Amniotic epithelial cell (primary cell): ENCODE measurements around the gene PAQR4.

Experiments used
- DNase-seq: peaks from one replicate; pipeline ENCODE4 v3.0.0-alpha.2; 2010; ENCODE audit warnings: low read depth

PAQR4 gene

GRCh38 chr16:2981177-2981898 is 12.2 kb downstream of the PAQR4 start:
- DNase-seq: peak; percentile 47

- DNase-seq: no peak
Observed at GRCh38 chr16:2981899-2982250, 12.7 kb downstream of the PAQR4 start.

GRCh38 chr16:2982402-2982801 is 13.3 kb downstream of the PAQR4 start:
- DNase-seq: no peak

GRCh38 chr16:2983706-2984136 is 14.6 kb downstream of the PAQR4 start:
- peak; percentile 62 for DNase-seq

- no peak for DNase-seq
Observed at GRCh38 chr16:2985462-2985861, 16.3 kb downstream of the PAQR4 start.

GRCh38 chr16:2985893-2986355 is 16.8 kb downstream of the PAQR4 start:
- DNase-seq: no peak

- DNase-seq: no peak
Observed at GRCh38 chr16:2986623-2987188, 17.6 kb downstream of the PAQR4 start.

- no peak for DNase-seq
Observed at GRCh38 chr16:2987286-2987685, 18.1 kb downstream of the PAQR4 start.

- DNase-seq: no peak
Observed at GRCh38 chr16:2987833-2988232, 18.7 kb downstream of the PAQR4 start.

GRCh38 chr16:2988590-2989099 is 19.5 kb downstream of the PAQR4 start:
- no peak for DNase-seq

- no peak for DNase-seq
Observed at GRCh38 chr16:2990891-2991290, 21.7 kb downstream of the PAQR4 start.

- DNase-seq: no peak
Observed at GRCh38 chr16:2991566-2992261, 22.6 kb downstream of the PAQR4 start.

GRCh38 chr16:2992383-2993081 is 23.4 kb downstream of the PAQR4 start:
- no peak for DNase-seq

- no peak for DNase-seq
Observed at GRCh38 chr16:2996298-2996697, 27.1 kb downstream of the PAQR4 start.

- DNase-seq: no peak
Observed at GRCh38 chr16:2999929-3000328, 30.8 kb downstream of the PAQR4 start.

- no peak for DNase-seq
Observed at GRCh38 chr16:3000540-3000939, 31.4 kb downstream of the PAQR4 start.

GRCh38 chr16:3001316-3001715 is 32.2 kb downstream of the PAQR4 start:
- DNase-seq: no peak

GRCh38 chr16:3003582-3004270 is 34.6 kb downstream of the PAQR4 start:
- DNase-seq: peak; percentile 97

- no peak for DNase-seq
Observed at GRCh38 chr16:3004319-3004718, 35.2 kb downstream of the PAQR4 start.

- no peak for DNase-seq
Observed at GRCh38 chr16:3004781-3005284, 35.7 kb downstream of the PAQR4 start.
